Caco-2 (cell line): ENCODE results near the gene GHRH. TPM values are rescaled to one million over a fixed set of nuclear protein-coding genes. Genes with fewer than 3 reads are reported as not detected.

ENCODE experiments used
- BruUV-seq: library from RNA; stranded (reverse); fragments of 400-500 nt; replicated peaks from 2 replicates; lab custom pipeline; 2021; lab: Mats Ljungman, UMichigan
- CTCF ChIA-PET: fragments of 300-600 bp; sonication (Branson Sonifier 250); formaldehyde crosslinking; loops from one replicate; lab custom pipeline; 2022; ENCODE audit warnings: antibody characterized with exemption; lab: Charles Lee
- POLR2A ChIA-PET: fragments of 300-600 bp; sonication (Branson Sonifier 250); formaldehyde crosslinking; loops from one replicate; lab custom pipeline; 2022; ENCODE audit warnings: antibody characterized with exemption; lab: Charles Lee
- DNase-seq, 2 experiments: peaks; one replicate each; pipeline versions ENCODE4 v3.0.0 to v3.0.0-alpha.2; 2020 to 2022
- H3K27me3 ChIP-seq: replicated peaks from 2 replicates; pipeline ENCODE4 v1.6.0; 2011; ENCODE audit warnings: low read length; ENCODE audit not compliant: control insufficient read depth, insufficient read depth
- H3K36me3 ChIP-seq: 2 replicates; pipeline ENCODE4 v1.5.1; 2011; ENCODE audit warnings: low read length; ENCODE audit not compliant: control insufficient read depth, insufficient read depth
- H3K4me1 ChIP-seq: fragments of 250-450 bp; sonication (Bioruptor Pico); 2 replicates; pipeline ENCODE4 v1.5.1; 2020; ENCODE audit warnings: mild to moderate bottlenecking
- H3K4me3 ChIP-seq: 2 replicates; pipeline ENCODE4 v1.5.1; 2011; ENCODE audit warnings: low read depth, mild to moderate bottlenecking, control low read depth, low read length
- H3K9me3 ChIP-seq: fragments of 250-450 bp; sonication (Bioruptor Pico); 2 replicates; pipeline ENCODE4 v1.5.1; 2020; ENCODE audit warnings: mild to moderate bottlenecking, moderate library complexity
- H3K27ac Mint-ChIP-seq: one replicate; pipeline ENCODE4 v1.8.0; 2022; ENCODE audit warnings: mixed read lengths; ENCODE audit not compliant: unreplicated experiment
- H3K27me3 Mint-ChIP-seq: one replicate; pipeline ENCODE4 v1.8.0; 2022; ENCODE audit warnings: mixed read lengths; ENCODE audit not compliant: insufficient read depth, unreplicated experiment
- H3K36me3 Mint-ChIP-seq: one replicate; pipeline ENCODE4 v1.8.0; 2022; ENCODE audit warnings: mild to moderate bottlenecking, mixed read lengths; ENCODE audit not compliant: insufficient read depth, unreplicated experiment
- H3K4me1 Mint-ChIP-seq: one replicate; pipeline ENCODE4 v1.8.0; 2022; ENCODE audit warnings: low read depth, mixed read lengths; ENCODE audit not compliant: unreplicated experiment
- H3K4me3 Mint-ChIP-seq: one replicate; pipeline ENCODE4 v1.8.0; 2022; ENCODE audit warnings: mild to moderate bottlenecking, moderate library complexity, mixed read lengths; ENCODE audit not compliant: unreplicated experiment
- H3K9me3 Mint-ChIP-seq: one replicate; pipeline ENCODE4 v1.8.0; 2022; ENCODE audit warnings: mixed read lengths; ENCODE audit not compliant: unreplicated experiment
- intact Hi-C: fragments of 100-400 bp; cut with micrococcal nuclease; formaldehyde crosslinking; loops from one replicate; pipeline ENCODE4 v1.10.0; 2022; ENCODE audit not compliant: unreplicated experiment
- total RNA-seq: library from RNA; stranded (reverse); gene quantifications from 2 replicates; pipeline ENCODE4 v1.2.3, GENCODE V29; 2022
- TF ChIP-seq, protein P1 (sequence below), 2 experiments: fragments of 200-600 bp in 1 of 2; IDR thresholded peaks; 1 replicate in 1 of 2; 2 replicates in 1 of 2; pipeline versions ENCODE4 v1.5.1 to v1.8.0; 2011 to 2022; ENCODE audit warnings: antibody characterized with exemption in 1 of 2, control low read depth in 1 of 2, inconsistent platforms in 1 of 2, low read depth in 1 of 2, low read length in 1 of 2, mild to moderate bottlenecking in 1 of 2, moderate library complexity in 1 of 2; ENCODE audit not compliant: insufficient read depth in 1 of 2, severe bottlenecking in 1 of 2, unreplicated experiment in 1 of 2

GHRH gene
- total RNA-seq, 1 experiment from 2014 or later: not detected

DNA sequence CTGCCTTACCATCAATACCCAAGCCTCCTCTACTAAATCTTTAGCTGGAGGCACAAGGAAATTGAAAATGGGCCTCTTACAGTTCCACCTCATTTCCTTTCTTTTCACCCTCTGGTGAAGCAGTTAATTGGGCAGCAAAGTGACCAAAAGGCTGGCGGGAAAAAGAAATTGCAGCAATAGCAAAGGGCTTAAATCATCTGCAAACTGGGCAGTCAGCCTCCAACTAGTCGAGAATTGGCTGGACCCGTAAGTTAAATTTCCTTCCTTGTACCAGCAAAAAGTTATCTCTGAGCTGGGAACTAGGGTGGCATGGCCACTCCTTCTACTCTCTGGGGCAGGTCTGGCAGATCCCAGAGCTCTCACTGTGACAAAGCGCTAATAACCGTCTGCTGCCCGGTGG lies 33.5 kb downstream of the GHRH start:
- Mint-ChIP-seq H3K27ac (no peak overlapping the region), H3K4me1 (no peaks in the 10 kb centered on the region), H3K4me3 (no peak overlapping the region), H3K36me3 (peaks cover 100% of the 10 kb centered on the region), H3K27me3 (no peaks in the 10 kb centered on the region), H3K9me3 (no peaks in the 10 kb centered on the region)
- Histone ChIP-seq H3K4me3 (no peak overlapping the region), H3K27me3 (no peaks in the 10 kb centered on the region), H3K4me1 (no peaks in the 10 kb centered on the region), H3K9me3 (no peaks in the 10 kb centered on the region), H3K36me3 (peaks cover 15% of the 10 kb centered on the region)
- BruUV-seq: no TSS peak
- ChIA-PET CTCF (interaction anchor here (0.7 kb wide), 1 partner anchor 33 kb away, joined by 3 read pairs; no protein-coding TSS in a partner anchor), POLR2A (no interaction called here)
- TF ChIP-seq, protein P1, sequence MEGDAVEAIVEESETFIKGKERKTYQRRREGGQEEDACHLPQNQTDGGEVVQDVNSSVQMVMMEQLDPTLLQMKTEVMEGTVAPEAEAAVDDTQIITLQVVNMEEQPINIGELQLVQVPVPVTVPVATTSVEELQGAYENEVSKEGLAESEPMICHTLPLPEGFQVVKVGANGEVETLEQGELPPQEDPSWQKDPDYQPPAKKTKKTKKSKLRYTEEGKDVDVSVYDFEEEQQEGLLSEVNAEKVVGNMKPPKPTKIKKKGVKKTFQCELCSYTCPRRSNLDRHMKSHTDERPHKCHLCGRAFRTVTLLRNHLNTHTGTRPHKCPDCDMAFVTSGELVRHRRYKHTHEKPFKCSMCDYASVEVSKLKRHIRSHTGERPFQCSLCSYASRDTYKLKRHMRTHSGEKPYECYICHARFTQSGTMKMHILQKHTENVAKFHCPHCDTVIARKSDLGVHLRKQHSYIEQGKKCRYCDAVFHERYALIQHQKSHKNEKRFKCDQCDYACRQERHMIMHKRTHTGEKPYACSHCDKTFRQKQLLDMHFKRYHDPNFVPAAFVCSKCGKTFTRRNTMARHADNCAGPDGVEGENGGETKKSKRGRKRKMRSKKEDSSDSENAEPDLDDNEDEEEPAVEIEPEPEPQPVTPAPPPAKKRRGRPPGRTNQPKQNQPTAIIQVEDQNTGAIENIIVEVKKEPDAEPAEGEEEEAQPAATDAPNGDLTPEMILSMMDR (IDR thresholded peaks at IDR 0.05; ENCODE audit: insufficient read depth in 1 of 2, low read depth in 1 of 2, low read length in 1 of 2, severe bottlenecking in 1 of 2, unreplicated experiment in 1 of 2): no peak
- intact Hi-C loops: no loop called here
- peak in 1 of 2 experiments; percentile 29 for DNase-seq

DNA sequence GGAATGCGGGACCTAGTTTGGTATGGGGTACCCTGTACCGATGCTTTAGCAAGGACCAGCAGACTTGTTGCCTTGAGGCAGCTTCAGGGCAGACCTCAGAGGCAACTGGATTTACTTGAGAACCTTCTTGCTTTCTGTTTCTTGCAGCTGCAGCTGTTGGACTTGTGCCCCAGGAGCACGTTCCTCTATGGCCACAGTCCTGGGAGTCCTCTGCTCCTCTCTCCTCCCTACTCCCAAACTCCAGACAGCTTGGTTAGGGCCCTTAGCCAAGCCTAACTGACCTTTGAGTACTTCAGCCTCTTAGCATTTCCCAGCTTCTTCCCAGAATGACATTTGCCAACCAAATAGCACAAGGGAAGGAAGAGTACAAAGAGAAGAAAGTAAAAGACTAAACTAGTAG lies 34.7 kb downstream of the GHRH start:
- H3K36me3 ChIP-seq: peaks cover 15% of the 10 kb centered on the region
- TF ChIP-seq, protein P1 (IDR thresholded peaks at IDR 0.05; ENCODE audit: insufficient read depth in 1 of 2, low read depth in 1 of 2, low read length in 1 of 2, severe bottlenecking in 1 of 2, unreplicated experiment in 1 of 2): no peak
- no TSS peak for BruUV-seq
- peak in 1 of 2 experiments; percentile 37 for DNase-seq
- ChIA-PET POLR2A (no interaction called here), CTCF (no interaction called here)
- no peak overlapping the region for H3K27ac Mint-ChIP-seq
- H3K36me3 Mint-ChIP-seq: peaks cover 100% of the 10 kb centered on the region
- no peaks in the 10 kb centered on the region for H3K27me3 ChIP-seq
- H3K4me3 ChIP-seq: no peak overlapping the region
- H3K4me1 Mint-ChIP-seq: no peaks in the 10 kb centered on the region
- no peak overlapping the region for H3K4me3 Mint-ChIP-seq
- H3K27me3 Mint-ChIP-seq: no peaks in the 10 kb centered on the region
- intact Hi-C loops: no loop called here
- no peaks in the 10 kb centered on the region for H3K4me1 ChIP-seq
- no peaks in the 10 kb centered on the region for H3K9me3 ChIP-seq
- H3K9me3 Mint-ChIP-seq: no peaks in the 10 kb centered on the region

DNA sequence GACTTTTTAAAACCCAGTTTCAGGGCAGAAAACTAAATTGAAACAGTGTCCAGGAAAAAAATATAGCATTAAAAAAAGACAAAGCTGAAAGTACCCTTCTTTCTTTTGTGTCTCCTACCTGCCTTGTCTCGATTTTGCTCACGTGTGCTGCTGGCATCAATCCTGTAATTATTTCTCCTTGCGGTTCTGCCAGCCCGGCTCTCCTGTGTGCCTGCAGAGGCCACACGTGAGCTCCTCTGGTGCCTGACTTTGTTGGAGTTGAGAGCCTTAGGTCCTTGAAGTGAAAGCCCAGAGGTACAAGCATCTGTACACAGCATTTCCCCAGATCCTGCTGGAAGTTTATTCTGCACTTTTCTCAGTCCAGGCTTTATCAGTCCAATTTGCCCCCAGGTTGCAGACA lies 36.5 kb downstream of the GHRH start:
- Mint-ChIP-seq H3K36me3 (peaks cover 100% of the 10 kb centered on the region), H3K9me3 (no peaks in the 10 kb centered on the region)
- peaks cover 15% of the 10 kb centered on the region for H3K36me3 ChIP-seq

More for the DNA sequence above, 36.5 kb downstream of the GHRH start:
- H3K4me3 Mint-ChIP-seq: no peak overlapping the region
- H3K4me1 Mint-ChIP-seq: peaks cover 10% of the 10 kb centered on the region
- H3K4me3 ChIP-seq: no peak overlapping the region
- ChIA-PET POLR2A (no interaction called here), CTCF (no interaction called here)
- DNase-seq: no peak
- no peaks in the 10 kb centered on the region for H3K27me3 Mint-ChIP-seq
- no peaks in the 10 kb centered on the region for H3K9me3 ChIP-seq
- BruUV-seq: no TSS peak
- no peaks in the 10 kb centered on the region for H3K27me3 ChIP-seq
- TF ChIP-seq, protein P1 (IDR thresholded peaks at IDR 0.05; ENCODE audit: insufficient read depth in 1 of 2, low read depth in 1 of 2, low read length in 1 of 2, severe bottlenecking in 1 of 2, unreplicated experiment in 1 of 2): no peak
- H3K4me1 ChIP-seq: no peaks in the 10 kb centered on the region
- intact Hi-C loops: no loop called here
- no peak overlapping the region for H3K27ac Mint-ChIP-seq
